ENCODE measurements around the gene PLEKHA3. TPM values are rescaled to one million over a fixed set of nuclear protein-coding genes. Genes with fewer than 3 reads are reported as not detected.

PLEKHA3 gene
- polyA plus RNA-seq, 1 donor (not counting 4 experiments of a cell fraction or from before 2014, with no cell fraction given): 15.8 TPM

- Histone ChIP-seq H3K79me2 (ENCODE audit: control insufficient read depth, insufficient read depth, low read length) (peaks cover 26% of the 10 kb centered on the region), H3K36me3 (ENCODE audit: control insufficient read depth in 2 of 2, extremely low read depth in 1 of 2, insufficient read depth in 2 of 2, low read length in 2 of 2) (no peaks in the 10 kb centered on the region), H3K4me3 (ENCODE audit: control insufficient read depth in 2 of 3, extremely low read depth in 1 of 3, insufficient read depth in 2 of 3, low read depth in 1 of 3, low read length in 3 of 3) (peak within 1 kb of the TSS; percentile 56 to 83 (median 74)), H3K27ac (ENCODE audit: control insufficient read depth, insufficient read depth, low read length) (peak within 1 kb of the TSS; percentile 77), H3K9me3 (ENCODE audit: control insufficient read depth, low read depth, low read length) (no peaks in the 10 kb centered on the region), H2AFZ (ENCODE audit: control insufficient read depth, low read length) (peak within 1 kb of the TSS; percentile 93), H3K9ac (ENCODE audit: control insufficient read depth, extremely low read depth, insufficient read depth, low read length) (peak within 1 kb of the TSS; percentile 75), H3K4me1 (ENCODE audit: control insufficient read depth, extremely low read depth, insufficient read depth, low read length) (peaks cover 29% of the 10 kb centered on the region), H3K4me2 (ENCODE audit: control insufficient read depth, extremely low read depth, insufficient read depth, low read depth, low read length) (peak within 1 kb of the TSS; percentile 81), H3K27me3 (ENCODE audit: control insufficient read depth, extremely low read depth, insufficient read depth, low read length) (no peaks in the 10 kb centered on the region), H3K9me1 (ENCODE audit: control insufficient read depth, extremely low read depth, insufficient read depth, low read length) (no peaks in the 10 kb centered on the region), H4K20me1 (ENCODE audit: control insufficient read depth, extremely low read depth, insufficient read depth, low read length) (no peaks in the 10 kb centered on the region)
- dilution Hi-C loops (cut with MboI; ENCODE audit: extremely low pct_ligation_motif_present, low sequenced_read_pairs): no loop called here
- DNase-seq (ENCODE audit: low read depth, low spot score) (peak; percentile 35), FAIRE-seq (no peak)
- TF ChIP-seq EZH2 (IDR thresholded peaks at IDR 0.05; ENCODE audit: low read length) (no peak), CTCF (optimal IDR thresholded peaks at IDR 0.05 in 1 of 3, IDR thresholded peaks at IDR 0.05 in 1 of 3, conservative IDR thresholded peaks at IDR 0.05 in 1 of 3; ENCODE audit: extremely low read depth in 1 of 3, insufficient read depth in 2 of 3, low read length in 3 of 3) (peak; percentile 77 to 83 (median 82))
These were observed 1.6 kb upstream of the PLEKHA3 start, which contains the start of gene FKBP7 for GRCh38 chr2:178478439-178479274. Gene FKBP7 (minus strand): TSS chr2:178478600. CDS start chr2:178478499, 101 bp downstream.

- dilution Hi-C loops (cut with MboI; ENCODE audit: extremely low pct_ligation_motif_present, low sequenced_read_pairs): no loop called here
- Histone ChIP-seq H3K27me3 (ENCODE audit: control insufficient read depth, extremely low read depth, insufficient read depth, low read length) (no peaks in the 10 kb centered on the region), H3K79me2 (ENCODE audit: control insufficient read depth, insufficient read depth, low read length) (peaks cover 30% of the 10 kb centered on the region), H3K36me3 (ENCODE audit: control insufficient read depth in 2 of 2, extremely low read depth in 1 of 2, insufficient read depth in 2 of 2, low read length in 2 of 2) (no peaks in the 10 kb centered on the region), H3K4me3 (ENCODE audit: control insufficient read depth in 2 of 3, extremely low read depth in 1 of 3, insufficient read depth in 2 of 3, low read depth in 1 of 3, low read length in 3 of 3) (peak overlapping the region; percentile 56 to 83 (median 74)), H3K4me2 (ENCODE audit: control insufficient read depth, extremely low read depth, insufficient read depth, low read depth, low read length) (peak overlapping the region; percentile 81), H2AFZ (ENCODE audit: control insufficient read depth, low read length) (peak overlapping the region; percentile 93), H3K9ac (ENCODE audit: control insufficient read depth, extremely low read depth, insufficient read depth, low read length) (peak overlapping the region; percentile 75), H3K9me1 (ENCODE audit: control insufficient read depth, extremely low read depth, insufficient read depth, low read length) (no peaks in the 10 kb centered on the region), H3K9me3 (ENCODE audit: control insufficient read depth, low read depth, low read length) (no peaks in the 10 kb centered on the region), H3K27ac (ENCODE audit: control insufficient read depth, insufficient read depth, low read length) (no peak overlapping the region), H4K20me1 (ENCODE audit: control insufficient read depth, extremely low read depth, insufficient read depth, low read length) (no peaks in the 10 kb centered on the region), H3K4me1 (ENCODE audit: control insufficient read depth, extremely low read depth, insufficient read depth, low read length) (peaks cover 27% of the 10 kb centered on the region)
- FAIRE-seq (no peak), DNase-seq (ENCODE audit: low read depth, low spot score) (no peak)
- no peak for TF ChIP-seq EZH2 (IDR thresholded peaks at IDR 0.05; ENCODE audit: low read length)
- no peak for TF ChIP-seq CTCF (optimal IDR thresholded peaks at IDR 0.05 in 1 of 3, IDR thresholded peaks at IDR 0.05 in 1 of 3, conservative IDR thresholded peaks at IDR 0.05 in 1 of 3; ENCODE audit: extremely low read depth in 1 of 3, insufficient read depth in 2 of 3, low read length in 3 of 3)
These were observed 1.0 kb upstream of the PLEKHA3 start for GRCh38 chr2:178479275-178479616.

Measured in keratinocyte (primary cell).